ENCODE results near the gene IL11.
"Not testable (repeated sequence)": the region's sequence is repeated elsewhere in the genome, so short reads cannot be mapped to it uniquely, and the experiment has no call there.

The IL11 gene

GRCh38 chr19:55336101-55336500, 34.2 kb downstream of the IL11 start:
- no peak overlapping the region for H3K4me3 ChIP-seq (ENCODE audit: low read depth, low read length)

GRCh38 chr19:55333870-55334269, 36.4 kb downstream of the IL11 start:
- H3K4me3 ChIP-seq (ENCODE audit: low read depth, low read length): no peak overlapping the region

- H3K4me3 ChIP-seq (ENCODE audit: low read depth, low read length): not testable (repeated sequence)
Measured at GRCh38 chr19:55329791-55330190, 40.5 kb downstream of the IL11 start.

- H3K4me3 ChIP-seq (ENCODE audit: low read depth, low read length): not testable (repeated sequence)
Measured at GRCh38 chr19:55328774-55329318, 41.4 kb downstream of the IL11 start.

- H3K4me3 ChIP-seq (ENCODE audit: low read depth, low read length): no peak within 1 kb of the TSS
Measured at GRCh38 chr19:55325172-55325571, 45.1 kb downstream of the IL11 start, which contains the start of gene TMEM150B. TMEM150B (minus strand) TSS chr19:55325341; CDS start chr19:55321036, 4,305 bp downstream.

DNA sequence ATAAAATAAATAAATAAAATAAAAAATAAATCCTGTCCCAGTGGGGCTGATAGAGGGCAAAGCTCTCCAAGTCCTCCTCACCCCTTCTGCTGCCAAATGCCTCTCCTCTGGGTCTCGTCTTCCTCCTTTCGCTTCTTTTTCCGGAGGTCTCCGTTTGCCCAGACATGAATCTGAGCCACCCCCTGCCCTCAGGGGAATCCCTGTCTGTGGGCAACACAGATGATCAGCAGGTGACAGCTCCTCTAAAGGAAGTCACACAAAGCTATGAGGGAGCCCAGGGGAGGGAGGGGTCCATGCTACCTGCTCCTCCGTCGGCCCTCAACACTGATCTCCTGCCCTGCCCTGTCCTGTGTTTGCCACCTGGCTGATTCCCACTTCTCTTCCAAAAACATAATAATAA, 45.6 kb downstream of the IL11 start:
- H3K4me3 ChIP-seq (ENCODE audit: low read depth, low read length): no peak overlapping the region

DNA sequence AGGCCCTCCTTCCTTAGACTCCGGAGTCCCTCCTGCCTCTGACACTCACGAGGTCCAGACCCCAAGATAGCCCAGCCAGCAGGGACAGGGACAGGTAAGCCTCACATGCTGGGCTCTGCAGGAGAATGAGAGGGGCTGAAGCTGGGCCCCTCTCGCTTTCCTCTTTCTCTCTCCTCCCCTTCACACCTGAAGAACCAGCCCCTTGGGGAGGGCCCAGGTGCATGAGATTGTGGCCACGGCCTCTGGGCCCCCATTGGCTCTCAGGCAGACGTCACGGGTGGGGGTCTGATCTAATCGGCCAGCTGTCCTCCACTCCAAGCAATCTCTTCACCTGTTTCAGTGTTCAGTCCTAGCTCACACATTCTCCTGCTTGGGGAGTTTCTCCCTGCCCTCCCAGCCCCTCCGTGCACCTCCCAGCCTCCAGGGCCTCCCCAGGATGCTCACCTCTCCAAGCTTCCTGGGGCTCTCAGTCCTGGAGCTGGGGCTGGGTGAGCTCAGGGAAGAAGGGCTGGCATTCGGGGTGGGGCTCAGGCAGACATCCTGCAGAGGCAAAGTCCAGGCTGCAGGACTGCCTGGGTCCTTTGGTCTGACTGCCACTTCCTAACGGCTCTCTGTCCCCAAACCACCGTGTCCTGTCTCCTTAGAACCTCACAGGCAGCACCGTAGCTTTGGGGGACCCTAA, 47.9 kb downstream of the IL11 start:
- no peak overlapping the region for H3K4me3 ChIP-seq (ENCODE audit: low read depth, low read length)

GRCh38 chr19:55321466-55322137, 48.7 kb downstream of the IL11 start:
- H3K4me3 ChIP-seq (ENCODE audit: low read depth, low read length): no peak overlapping the region

DNA sequence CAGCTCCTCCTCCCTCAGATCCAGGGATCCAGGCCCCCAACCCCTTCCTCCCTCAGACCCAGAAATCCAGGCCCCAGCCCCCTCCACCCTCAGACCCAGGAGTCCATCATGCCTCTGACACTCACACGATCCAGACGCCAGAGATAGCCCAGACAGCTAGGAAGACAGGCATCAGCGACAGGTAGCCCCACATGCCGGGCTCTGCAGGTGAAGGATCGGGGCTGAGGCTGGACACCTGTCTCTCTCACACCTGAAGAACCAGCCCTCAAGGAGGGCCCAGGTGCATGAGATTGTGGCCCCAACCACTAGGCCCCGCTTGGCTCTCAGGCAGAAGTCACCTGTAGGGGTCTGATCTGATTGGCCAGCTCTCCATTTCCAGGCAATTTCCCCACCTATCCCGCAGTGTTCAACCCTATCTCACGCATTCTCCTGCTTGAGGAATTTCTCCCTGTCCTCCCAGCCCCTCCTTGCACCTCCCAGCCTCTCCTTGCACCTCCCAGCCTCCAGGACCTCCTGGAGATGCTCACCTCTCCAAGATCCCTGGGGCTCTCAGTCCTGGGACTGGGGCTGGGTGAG, 49.3 kb downstream of the IL11 start:
- H3K4me3 ChIP-seq (ENCODE audit: low read depth, low read length): no peak overlapping the region

- H3K4me3 ChIP-seq (ENCODE audit: low read depth, low read length): peak overlapping the region; percentile 17
Measured at GRCh38 chr19:55319785-55320184, 50.5 kb downstream of the IL11 start.

GRCh38 chr19:55316646-55317045, 53.6 kb downstream of the IL11 start:
- H3K4me3 ChIP-seq (ENCODE audit: low read depth, low read length): no peak overlapping the region

GRCh38 chr19:55315956-55316525, 54.2 kb downstream of the IL11 start:
- no peak overlapping the region for H3K4me3 ChIP-seq (ENCODE audit: low read depth, low read length)

DNA sequence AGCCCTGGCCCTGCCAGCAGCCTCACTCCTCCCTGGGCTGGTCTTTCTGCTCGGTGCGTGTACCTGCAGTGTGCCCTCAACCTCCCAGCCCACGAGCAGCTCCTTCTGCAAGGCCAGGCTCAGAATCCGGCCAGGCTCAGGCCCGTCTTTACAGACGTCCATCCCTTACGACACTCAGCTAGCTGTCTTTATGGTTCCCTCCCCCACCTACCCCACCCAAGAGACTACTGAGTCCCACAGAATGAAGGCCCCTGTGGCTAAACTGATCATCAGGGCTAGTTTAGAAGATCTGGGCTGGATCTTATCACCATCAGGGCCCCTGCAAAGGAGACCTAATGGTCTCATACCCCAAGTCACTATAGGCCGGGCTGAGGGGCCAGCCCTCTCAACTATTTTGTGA, 55.9 kb downstream of the IL11 start:
- no peak overlapping the region for H3K4me3 ChIP-seq (ENCODE audit: low read depth, low read length)

Data from iPS-11a (cell line).